ENCODE data around the gene TULP4. TPM values are rescaled to one million over a fixed set of nuclear protein-coding genes. Genes with fewer than 3 reads are reported as not detected.

TULP4 gene
- total and polyA plus RNA-seq, 8 donors: 1.7 to 237 (median 54.3) TPM

DNA sequence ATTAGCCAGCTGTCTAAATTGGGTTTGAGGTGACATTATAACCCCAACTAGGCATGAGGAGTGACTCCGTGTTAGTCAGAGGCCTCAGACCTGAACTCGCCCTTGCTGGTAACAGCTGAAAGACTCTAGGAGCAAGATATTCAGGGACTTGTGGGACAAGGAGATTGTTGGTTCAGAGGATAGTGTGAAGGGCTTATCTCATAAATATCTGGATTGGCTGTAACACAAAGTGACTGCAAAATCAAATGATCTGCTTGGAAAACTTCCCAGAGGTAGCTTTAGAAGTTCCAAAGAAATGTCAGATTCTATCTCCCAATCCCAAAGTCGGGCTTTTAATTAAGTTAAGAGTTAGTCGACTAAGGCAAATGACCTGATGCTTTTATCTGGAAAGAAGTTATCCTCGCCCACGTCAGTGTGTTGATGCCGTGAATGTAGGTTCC is 72.4 kb downstream of the TULP4 start:
- peaks cover 0 to 3% (median under 1%) of the 10 kb centered on the region in 4 donors for H3K4me1 ChIP-seq
- WGBS, 5 donors: 71 to 79% (median 76%) methylated on average over 7 of the region's 7 CpGs
- TF ChIP-seq CTCF (IDR thresholded peaks at IDR 0.05) (no peak), POLR2A (IDR thresholded peaks at IDR 0.05) (no peak), EP300 (IDR thresholded peaks at IDR 0.05) (no peak), POLR2AphosphoS5 (IDR thresholded peaks at IDR 0.05) (no peak)

DNA sequence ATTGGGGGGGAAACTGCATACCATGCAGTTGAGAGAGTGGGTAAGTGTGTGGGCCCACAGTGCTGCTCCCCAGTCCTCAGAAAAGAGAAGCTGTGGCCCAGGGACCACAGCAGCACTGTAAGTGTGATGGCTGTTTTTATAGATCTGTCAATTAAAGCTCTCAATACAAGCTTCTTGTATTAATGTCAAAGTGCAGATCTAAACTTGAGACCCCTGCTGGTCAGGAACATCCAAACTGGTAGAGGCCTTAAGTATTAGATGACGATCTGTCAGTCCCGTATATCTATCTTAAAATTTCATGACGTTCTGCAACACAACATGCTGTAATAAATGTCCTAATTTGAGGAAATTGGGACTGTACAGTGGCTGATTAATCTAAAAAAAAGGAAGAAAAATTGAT is 74.8 kb downstream of the TULP4 start:
- H3K36me3 ChIP-seq: no peaks in the 10 kb centered on the region
- H3K27ac ChIP-seq: no peak overlapping the region
- no peak for TF ChIP-seq EP300 (IDR thresholded peaks at IDR 0.05)
- no peaks in the 10 kb centered on the region for H3K27me3 ChIP-seq
- intact Hi-C loops (cut with DNase I; ENCODE audit: low total_unique reads): no loop called here
- 79 to 90% (median 84%) methylated on average over 3 of the region's 3 CpGs for WGBS, 5 donors
- peaks cover 0 to 3% (median 0%) of the 10 kb centered on the region in 4 donors for H3K4me1 ChIP-seq
- no peak for DNase-seq
- H3K4me3 ChIP-seq: no peak overlapping the region
- no peaks in the 10 kb centered on the region for H3K9me3 ChIP-seq

More for the DNA sequence above, 72.4 kb downstream of the TULP4 start:
- H3K36me3 ChIP-seq: no peaks in the 10 kb centered on the region
- no peak overlapping the region for H3K27ac ChIP-seq
- no peak for DNase-seq
- no peaks in the 10 kb centered on the region for H3K27me3 ChIP-seq
- no peaks in the 10 kb centered on the region for H3K9me3 ChIP-seq
- no peak overlapping the region for H3K4me3 ChIP-seq
- intact Hi-C loops (cut with DNase I; ENCODE audit: low total_unique reads): no loop called here

GRCh38 chr6:158387578-158387977 is 75.3 kb downstream of the TULP4 start:
- Histone ChIP-seq H3K4me1 (peaks cover 0 to 3% (median 0%) of the 10 kb centered on the region in 4 donors), H3K36me3 (no peaks in the 10 kb centered on the region), H3K4me3 (no peak overlapping the region), H3K27me3 (no peaks in the 10 kb centered on the region), H3K9me3 (no peaks in the 10 kb centered on the region), H3K27ac (no peak overlapping the region)
- no peak for DNase-seq
- TF ChIP-seq CTCF (IDR thresholded peaks at IDR 0.05) (no peak), POLR2A (IDR thresholded peaks at IDR 0.05) (no peak), EP300 (IDR thresholded peaks at IDR 0.05) (no peak), POLR2AphosphoS5 (IDR thresholded peaks at IDR 0.05) (no peak)
- WGBS, 5 donors: 89 to 98% (median 96%) methylated on average over 1 of the region's 1 CpG
- intact Hi-C loops (cut with DNase I; ENCODE audit: low total_unique reads): no loop called here

DNA sequence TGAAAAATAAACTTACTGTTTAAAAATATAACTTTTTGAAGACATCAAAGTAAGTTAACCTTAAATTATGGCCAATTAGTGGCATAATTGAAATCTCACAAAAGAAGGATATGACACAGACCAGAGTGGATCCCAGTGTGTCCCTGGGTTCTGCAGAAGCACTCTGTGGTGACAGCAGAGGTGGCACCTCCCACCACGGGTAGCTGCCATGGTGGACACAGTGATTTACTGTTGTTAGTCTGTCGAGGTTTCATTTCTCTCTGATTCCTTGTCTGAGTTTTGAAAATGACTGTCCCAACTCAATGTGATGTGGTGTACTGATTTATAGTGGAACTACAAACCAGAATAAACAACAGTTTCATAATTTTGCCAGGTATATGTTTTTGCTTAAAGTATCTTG is 76.5 kb downstream of the TULP4 start:
- no peaks in the 10 kb centered on the region for H3K27me3 ChIP-seq
- H3K36me3 ChIP-seq: no peaks in the 10 kb centered on the region
- DNase-seq: no peak
- no peak overlapping the region for H3K27ac ChIP-seq
- TF ChIP-seq POLR2A (IDR thresholded peaks at IDR 0.05): no peak
- no peak for TF ChIP-seq CTCF (IDR thresholded peaks at IDR 0.05)
- no peak for TF ChIP-seq EP300 (IDR thresholded peaks at IDR 0.05)
- TF ChIP-seq POLR2AphosphoS5 (IDR thresholded peaks at IDR 0.05): no peak
- 32 to 66% (median 39%) methylated on average over 2 of the region's 2 CpGs for WGBS, 5 donors
- H3K4me3 ChIP-seq: no peak overlapping the region
- intact Hi-C loops (cut with DNase I; ENCODE audit: low total_unique reads): no loop called here
- H3K9me3 ChIP-seq: peaks cover 0 to 7% (median 2%) of the 10 kb centered on the region in 4 donors
- peaks cover 0 to 3% (median 0%) of the 10 kb centered on the region in 4 donors for H3K4me1 ChIP-seq

DNA sequence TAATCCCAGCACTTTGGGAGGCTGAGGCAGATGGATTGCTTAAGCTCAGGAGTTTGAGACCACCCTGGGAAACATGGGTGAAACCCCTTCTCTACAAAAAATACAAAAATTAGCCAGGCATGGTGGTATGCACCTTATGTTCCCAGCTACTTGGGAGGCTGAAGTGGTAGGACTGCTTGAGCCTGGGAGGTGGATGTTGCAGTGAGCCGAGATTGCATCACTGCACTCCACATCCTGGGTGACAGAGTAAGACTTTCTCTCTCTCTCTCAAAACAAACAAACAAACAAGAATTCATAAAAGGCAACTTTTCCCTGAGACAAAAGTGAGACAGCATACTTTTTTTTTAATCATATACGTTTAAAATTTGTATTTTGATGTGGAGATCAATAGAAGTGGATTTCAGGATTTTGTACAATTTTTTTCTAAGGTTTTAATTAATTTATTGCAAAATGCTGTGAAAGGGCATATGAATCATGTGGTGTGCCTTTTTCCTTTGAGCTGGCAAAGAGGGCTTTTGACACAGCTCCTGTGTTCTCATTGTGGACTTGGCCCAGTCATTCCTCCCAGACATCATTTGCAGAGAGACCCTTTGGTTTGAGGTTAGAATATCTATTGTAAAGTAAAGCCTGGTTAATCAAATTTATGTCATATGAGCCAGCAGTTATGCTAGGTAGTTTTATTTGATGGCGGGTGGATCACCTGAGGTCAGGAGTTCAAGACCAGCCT is 77.1 kb downstream of the TULP4 start:
- intact Hi-C loops (cut with DNase I; ENCODE audit: low total_unique reads): no loop called here
- TF ChIP-seq POLR2AphosphoS5 (IDR thresholded peaks at IDR 0.05) (no peak), POLR2A (IDR thresholded peaks at IDR 0.05) (no peak), CTCF (IDR thresholded peaks at IDR 0.05) (no peak), EP300 (IDR thresholded peaks at IDR 0.05) (no peak)
- peaks cover 0 to 2% (median 0%) of the 10 kb centered on the region in 4 donors for H3K4me1 ChIP-seq
- H3K4me3 ChIP-seq: no peak overlapping the region
- WGBS, 5 donors: 94 to 97% (median 95%) methylated on average over 3 of the region's 3 CpGs
- no peaks in the 10 kb centered on the region for H3K27me3 ChIP-seq
- peaks cover 0 to 8% (median 2%) of the 10 kb centered on the region in 4 donors for H3K9me3 ChIP-seq
- H3K36me3 ChIP-seq: no peaks in the 10 kb centered on the region
- no peak for DNase-seq
- no peak overlapping the region for H3K27ac ChIP-seq
